Right atrium auricular region (tissue), 2 donors: Measurements from ENCODE around the gene LRMDA. TPM values are rescaled to one million over a fixed set of nuclear protein-coding genes. Genes with fewer than 3 reads are reported as not detected.
A peak's percentile ranks its signal among the peaks of the same experiment; 100 is the strongest.

Source experiments
- DNase-seq: peaks from one replicate; pipeline ENCODE4 v3.0.0-alpha.2; 2019; ENCODE audit warnings: low spot score
- H3K27ac ChIP-seq, 2 donors: fragments of 200-600 bp; sonication (generic); 1 replicate in 1 of 2; 2 replicates in 1 of 2; pipeline ENCODE4 v1.5.1; 2016 to 2019
- H3K27me3 ChIP-seq, 2 donors: fragments of 200-600 bp; sonication (generic); one replicate each; pipeline versions ENCODE4 v1.5.1 to v1.6.0; 2017 to 2019
- H3K36me3 ChIP-seq: fragments of 200-600 bp; sonication (generic); one replicate; pipeline ENCODE4 v1.5.1; 2016
- H3K4me1 ChIP-seq, 2 donors: fragments of 200-600 bp; sonication (generic); one replicate each; pipeline versions ENCODE4 v1.5.1 to v1.6.0; 2017 to 2019
- H3K4me3 ChIP-seq, 2 donors: fragments of 200-600 bp; sonication (generic); 1 replicate in 1 of 2; 2 replicates in 1 of 2; pipeline ENCODE4 v1.5.1; 2017 to 2019; ENCODE audit warnings: mild to moderate bottlenecking in 1 of 2, moderate library complexity in 1 of 2
- H3K9me3 ChIP-seq, 2 donors: fragments of 200-600 bp; sonication (generic); one replicate each; pipeline ENCODE4 v1.5.1; 2019
- CTCF ChIP-seq, 2 donors: fragments of 200-600 bp; sonication (generic); IDR thresholded peaks; one replicate each; pipeline ENCODE4 v1.5.1; 2019; ENCODE audit warnings: antibody characterized with exemption in 2 of 2
- total RNA-seq, 2 donors: library from RNA; depleted of rRNA; stranded (reverse); fragments of >200 nt; gene quantifications; one replicate each; pipeline ENCODE4 v1.1.0, GENCODE V29; 2016

The LRMDA gene
- total RNA-seq, 2 donors from 2014 or later = 6.1 to 19.1 TPM

DNA sequence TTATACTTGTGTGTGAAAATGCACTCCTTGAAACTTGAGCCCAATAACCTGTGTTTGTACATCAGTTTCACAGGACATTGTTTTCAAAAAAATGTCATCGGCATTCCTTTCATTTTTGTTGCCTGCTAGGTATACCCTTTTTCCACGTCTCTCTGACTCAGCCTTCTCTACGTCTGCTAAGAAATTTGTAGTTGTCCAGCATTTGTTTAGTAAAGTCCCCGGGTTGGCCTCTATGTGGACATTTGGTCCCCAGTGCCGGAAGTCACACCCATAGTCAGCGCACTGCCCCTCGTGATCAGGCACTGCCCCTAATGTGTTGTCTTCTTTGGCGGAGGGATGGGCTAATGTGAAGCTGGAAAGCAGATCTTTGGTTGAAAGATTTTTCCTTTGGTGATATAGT is 222.3 kb downstream of the LRMDA start:
- Histone ChIP-seq H3K27ac (no peak overlapping the region), H3K4me1 (peaks cover 0 to 34% of the 10 kb centered on the region in 2 donors), H3K27me3 (no peaks in the 10 kb centered on the region), H3K9me3 (no peaks in the 10 kb centered on the region), H3K4me3 (no peak overlapping the region), H3K36me3 (no peaks in the 10 kb centered on the region)
- no peak for DNase-seq
- TF ChIP-seq CTCF (IDR thresholded peaks at IDR 0.05) = no peak

GRCh38 chr10:75654171-75654771 is 222.8 kb downstream of the LRMDA start:
- Histone ChIP-seq H3K4me3 (no peak overlapping the region), H3K27ac (peak overlapping the region in 1 of 2 donors; percentile 2), H3K4me1 (peaks cover 0 to 34% of the 10 kb centered on the region in 2 donors), H3K36me3 (no peaks in the 10 kb centered on the region), H3K9me3 (no peaks in the 10 kb centered on the region), H3K27me3 (no peaks in the 10 kb centered on the region)
- no peak for TF ChIP-seq CTCF (IDR thresholded peaks at IDR 0.05)
- DNase-seq = no peak

- H3K4me1 ChIP-seq = peaks cover 0 to 34% of the 10 kb centered on the region in 2 donors
- peak overlapping the region in 1 of 2 donors; percentile 18 for H3K27ac ChIP-seq
Measured at GRCh38 chr10:75654772-75655171, 223.3 kb downstream of the LRMDA start.

GRCh38 chr10:75655791-75656451 is 224.5 kb downstream of the LRMDA start:
- Histone ChIP-seq H3K27me3 (no peaks in the 10 kb centered on the region), H3K27ac (no peak overlapping the region), H3K4me1 (peaks cover 0 to 34% of the 10 kb centered on the region in 2 donors), H3K9me3 (no peaks in the 10 kb centered on the region), H3K36me3 (no peaks in the 10 kb centered on the region), H3K4me3 (no peak overlapping the region)
- no peak for TF ChIP-seq CTCF (IDR thresholded peaks at IDR 0.05)
- no peak for DNase-seq

More at GRCh38 chr10:75654772-75655171, 223.3 kb downstream of the LRMDA start:
- no peaks in the 10 kb centered on the region for H3K27me3 ChIP-seq
- no peak for TF ChIP-seq CTCF (IDR thresholded peaks at IDR 0.05)
- no peaks in the 10 kb centered on the region for H3K36me3 ChIP-seq
- no peaks in the 10 kb centered on the region for H3K9me3 ChIP-seq
- DNase-seq = no peak
- no peak overlapping the region for H3K4me3 ChIP-seq

DNA sequence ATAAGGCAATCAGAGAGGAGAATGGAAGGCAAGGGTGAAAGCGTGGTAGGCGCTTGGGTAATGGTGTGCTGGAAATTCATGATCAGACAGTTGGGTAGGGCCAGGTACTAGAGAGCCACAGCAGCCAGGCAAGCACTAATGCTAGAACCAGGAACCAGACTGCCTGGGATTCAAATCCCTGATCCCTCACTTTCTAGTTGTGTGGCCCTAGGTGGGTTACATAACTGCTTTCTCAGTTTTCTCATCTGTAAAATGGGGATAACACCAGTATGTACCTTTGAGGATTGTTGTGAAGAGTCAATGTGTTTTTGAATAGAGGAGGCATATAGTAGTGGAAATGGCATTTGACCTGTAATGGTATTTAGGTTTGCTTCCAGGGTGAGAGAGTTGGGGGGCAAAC is 225.9 kb downstream of the LRMDA start:
- H3K27ac ChIP-seq = no peak overlapping the region
- no peak for TF ChIP-seq CTCF (IDR thresholded peaks at IDR 0.05)
- no peak for DNase-seq
- H3K36me3 ChIP-seq = no peaks in the 10 kb centered on the region
- no peaks in the 10 kb centered on the region for H3K9me3 ChIP-seq
- no peak overlapping the region for H3K4me3 ChIP-seq
- no peaks in the 10 kb centered on the region for H3K27me3 ChIP-seq
- H3K4me1 ChIP-seq = peaks cover 0 to 24% of the 10 kb centered on the region in 2 donors
